SJSA1 (cell line): Measurements from ENCODE around the gene GPR142. TPM values are rescaled to one million over a fixed set of nuclear protein-coding genes. Genes with fewer than 3 reads are reported as not detected.
"Not testable (repeated sequence)": the region's sequence is repeated elsewhere in the genome, so short reads cannot be mapped to it uniquely, and the experiment has no call there.

ENCODE experiments used
- DNase-seq, 2 experiments: peaks; one replicate each; pipeline ENCODE4 v3.0.0-alpha.2; 2015 to 2020; ENCODE audit warnings: low spot score in 2 of 2, low read depth in 1 of 2
- H3K27ac ChIP-seq: fragments of 250-450 bp; sonication (Bioruptor Pico); 2 replicates; pipeline ENCODE4 v1.5.1; 2020; ENCODE audit warnings: mild to moderate bottlenecking, moderate library complexity
- H3K27me3 ChIP-seq: fragments of 250-450 bp; sonication (Bioruptor Pico); replicated peaks from 2 replicates; pipeline ENCODE4 v1.5.1; 2020; ENCODE audit warnings: mild to moderate bottlenecking, moderate library complexity
- H3K36me3 ChIP-seq: fragments of 250-450 bp; sonication (Bioruptor Pico); 2 replicates; pipeline ENCODE4 v1.5.1; 2020; ENCODE audit warnings: mild to moderate bottlenecking
- H3K4me1 ChIP-seq: fragments of 250-450 bp; sonication (Bioruptor Pico); replicated peaks from 2 replicates; pipeline ENCODE4 v1.6.1; 2021; ENCODE audit warnings: mild to moderate bottlenecking
- H3K4me3 ChIP-seq: fragments of 250-450 bp; sonication (Bioruptor Pico); 2 replicates; pipeline ENCODE4 v1.5.1; 2020; ENCODE audit warnings: mild to moderate bottlenecking
- H3K9me3 ChIP-seq: fragments of 250-450 bp; sonication (Bioruptor Pico); replicated peaks from 2 replicates; pipeline ENCODE4 v1.5.1; 2020; ENCODE audit warnings: mild to moderate bottlenecking
- total RNA-seq: library from RNA; depleted of rRNA; stranded (reverse); fragments of >200 nt; shearing (Covaris generic); gene quantifications from 2 replicates; pipeline ENCODE4 v1.2.3, GENCODE V29; 2014

Gene GPR142
- total RNA-seq, 1 experiment from 2014 or later = not detected

DNA sequence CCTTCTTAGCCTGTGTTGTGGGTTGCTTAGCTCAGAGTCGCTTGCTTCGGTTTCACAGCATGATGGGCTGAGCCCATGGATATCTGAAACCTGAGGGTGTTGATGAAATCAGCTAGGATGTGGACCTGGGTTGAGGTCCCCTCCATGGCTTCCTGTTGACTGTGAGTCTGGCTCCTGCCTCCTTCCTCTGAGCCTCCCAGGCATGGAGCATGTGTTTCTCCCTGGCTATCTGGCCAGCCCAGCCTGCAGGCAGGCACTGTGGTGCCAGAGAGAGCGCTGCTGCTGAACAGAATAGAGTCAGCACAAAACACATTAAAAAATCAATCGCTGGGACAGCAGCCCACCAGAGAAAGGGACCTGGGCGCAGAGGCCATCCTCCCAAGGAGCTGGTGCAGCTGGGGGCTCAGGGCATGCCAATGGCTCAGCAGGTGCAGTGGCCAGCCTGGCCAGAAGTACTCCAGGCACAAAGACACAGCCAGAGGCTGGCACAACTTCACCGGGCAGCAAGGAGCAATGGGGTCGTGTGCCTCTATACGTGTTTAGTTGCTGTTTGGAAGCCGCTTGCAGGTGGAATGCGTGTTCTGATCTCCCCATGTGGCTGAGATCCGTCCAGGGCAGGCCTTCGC lies 36.3 kb downstream of the GPR142 start:
- no peak for DNase-seq
- no peak overlapping the region for H3K4me3 ChIP-seq
- H3K4me1 ChIP-seq = peaks cover 21% of the 10 kb centered on the region
- no peaks in the 10 kb centered on the region for H3K36me3 ChIP-seq
- no peak overlapping the region for H3K27ac ChIP-seq
- 0 out of 2 replicates have a peak, but pooled peaks cover 5% of the 10 kb centered on the region for H3K27me3 ChIP-seq
- H3K9me3 ChIP-seq = no peaks in the 10 kb centered on the region

DNA sequence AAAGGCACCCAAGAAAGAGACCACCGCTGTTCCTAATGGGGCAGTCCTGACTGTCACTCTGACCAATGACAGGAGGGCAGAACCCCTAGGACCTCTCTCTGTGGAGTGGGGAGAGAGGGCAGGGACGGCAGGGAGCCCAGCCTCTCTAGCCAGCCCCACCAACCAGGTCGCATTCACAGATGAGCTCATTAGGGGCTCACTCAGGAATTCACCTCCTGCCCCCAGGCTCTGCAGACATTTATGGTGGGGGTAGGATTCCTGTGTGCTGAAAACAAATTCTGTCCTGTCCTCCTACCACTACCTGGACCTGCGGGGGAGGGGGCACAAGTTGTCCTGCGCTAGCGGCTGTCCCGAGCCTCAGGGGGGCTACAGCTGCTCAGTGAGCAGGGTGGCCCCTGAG lies 36.9 kb downstream of the GPR142 start:
- H3K36me3 ChIP-seq = no peaks in the 10 kb centered on the region
- H3K4me1 ChIP-seq = peaks cover 25% of the 10 kb centered on the region
- H3K27ac ChIP-seq = no peak overlapping the region
- H3K4me3 ChIP-seq = no peak overlapping the region
- no peak for DNase-seq
- no peaks in the 10 kb centered on the region for H3K9me3 ChIP-seq
- H3K27me3 ChIP-seq = 0 out of 2 replicates have a peak, but pooled peaks cover under 1% of the 10 kb centered on the region

DNA sequence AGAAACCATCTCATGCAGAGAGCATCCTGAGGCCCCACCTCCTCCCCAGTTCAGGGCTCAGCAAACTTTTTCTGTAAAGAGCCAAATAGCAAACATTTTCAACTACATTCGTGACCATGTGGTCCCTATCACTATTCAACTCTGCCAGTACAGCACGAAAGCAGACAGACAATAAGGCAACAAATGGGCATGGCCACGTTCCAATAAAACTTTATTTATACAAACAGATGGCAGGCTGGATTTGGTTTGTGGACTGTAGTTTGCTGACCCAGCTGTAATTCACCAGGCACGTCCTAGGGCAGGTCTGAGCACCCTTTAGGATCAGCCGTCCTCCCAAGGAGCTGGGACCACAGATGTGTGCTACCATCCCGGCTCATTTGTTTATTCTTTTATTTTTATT lies 37.5 kb downstream of the GPR142 start:
- H3K9me3 ChIP-seq = no peaks in the 10 kb centered on the region
- no peak overlapping the region for H3K27ac ChIP-seq
- DNase-seq = no peak
- H3K4me1 ChIP-seq = peaks cover 31% of the 10 kb centered on the region
- H3K27me3 ChIP-seq = no peaks in the 10 kb centered on the region
- H3K36me3 ChIP-seq = no peaks in the 10 kb centered on the region
- no peak overlapping the region for H3K4me3 ChIP-seq

DNA sequence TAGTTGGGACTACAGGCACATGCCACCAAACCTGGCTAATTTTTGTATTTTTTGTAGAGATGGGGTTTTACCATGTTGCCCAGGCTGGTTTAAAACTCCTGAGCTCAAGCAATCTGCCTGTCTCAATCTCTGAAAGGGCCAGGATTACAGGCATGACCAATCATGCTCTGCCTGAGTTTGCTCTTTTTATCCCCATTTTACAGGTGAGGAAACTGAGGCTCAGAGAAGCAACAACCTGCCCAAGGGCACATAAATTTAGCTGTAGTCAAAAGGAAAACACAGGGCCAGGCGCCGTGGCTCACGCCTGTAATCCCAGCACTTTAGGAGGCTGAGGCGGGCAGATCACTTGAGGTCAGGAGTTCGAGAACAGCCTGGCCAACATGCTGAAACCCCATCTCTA lies 38.0 kb downstream of the GPR142 start:
- H3K36me3 ChIP-seq, DNase-seq, H3K4me3 ChIP-seq, H3K27ac ChIP-seq, H3K9me3 ChIP-seq, H3K27me3 ChIP-seq: not testable (repeated sequence)
- H3K4me1 ChIP-seq = peaks cover 36% of the 10 kb centered on the region

DNA sequence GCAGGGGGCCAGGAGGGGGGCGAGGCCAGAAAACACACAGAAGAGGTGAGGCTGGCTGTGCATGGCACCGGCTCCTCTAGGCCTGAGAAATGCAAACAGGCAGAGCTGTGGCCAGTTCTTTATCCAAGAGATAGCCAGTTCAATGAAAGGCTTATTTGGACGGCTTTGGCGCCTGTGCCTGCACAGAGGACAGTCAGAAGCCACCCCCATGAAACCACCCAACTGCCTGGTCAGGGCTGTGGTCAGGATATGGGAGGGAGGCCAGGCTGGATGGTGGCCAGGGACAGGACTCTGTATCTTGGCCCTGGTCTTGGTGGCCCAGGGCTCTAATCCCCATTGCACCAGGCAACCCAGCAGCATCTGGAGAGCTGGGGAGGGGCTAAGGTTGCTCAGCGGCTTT lies 40.1 kb downstream of the GPR142 start:
- Histone ChIP-seq H3K4me1 (peaks cover 38% of the 10 kb centered on the region), H3K27me3 (no peaks in the 10 kb centered on the region), H3K27ac (no peak overlapping the region; the same call in none of the 2 replicates), H3K36me3 (no peaks in the 10 kb centered on the region), H3K4me3 (no peak overlapping the region), H3K9me3 (no peaks in the 10 kb centered on the region)
- peak; percentile 61 to 72 for DNase-seq

DNA sequence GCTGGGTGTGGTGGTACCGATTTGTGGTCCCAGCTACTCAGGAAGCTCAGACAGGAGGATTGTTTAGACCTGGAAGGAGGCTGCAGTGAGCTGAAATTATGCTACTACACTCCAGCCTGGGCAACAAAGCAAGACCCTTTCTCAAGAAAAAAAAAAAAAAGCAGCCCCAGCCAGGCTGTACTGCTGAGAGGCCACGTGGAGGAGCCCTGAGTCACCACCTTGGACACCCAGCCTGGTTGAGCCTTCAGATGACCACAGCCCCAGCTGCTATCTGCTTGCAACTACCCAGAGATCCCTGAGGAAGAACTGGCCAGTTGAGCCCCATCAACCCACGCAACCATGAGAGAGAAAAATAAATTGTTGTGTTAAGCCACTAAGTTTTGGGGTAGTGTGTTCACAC lies 41.0 kb downstream of the GPR142 start:
- DNase-seq = peak; percentile 83 to 91
- H3K36me3 ChIP-seq = no peaks in the 10 kb centered on the region
- no peaks in the 10 kb centered on the region for H3K27me3 ChIP-seq
- H3K9me3 ChIP-seq = no peaks in the 10 kb centered on the region
- peaks cover 38% of the 10 kb centered on the region for H3K4me1 ChIP-seq
- peak overlapping the region; percentile 64 for H3K27ac ChIP-seq
- H3K4me3 ChIP-seq = no peak overlapping the region

DNA sequence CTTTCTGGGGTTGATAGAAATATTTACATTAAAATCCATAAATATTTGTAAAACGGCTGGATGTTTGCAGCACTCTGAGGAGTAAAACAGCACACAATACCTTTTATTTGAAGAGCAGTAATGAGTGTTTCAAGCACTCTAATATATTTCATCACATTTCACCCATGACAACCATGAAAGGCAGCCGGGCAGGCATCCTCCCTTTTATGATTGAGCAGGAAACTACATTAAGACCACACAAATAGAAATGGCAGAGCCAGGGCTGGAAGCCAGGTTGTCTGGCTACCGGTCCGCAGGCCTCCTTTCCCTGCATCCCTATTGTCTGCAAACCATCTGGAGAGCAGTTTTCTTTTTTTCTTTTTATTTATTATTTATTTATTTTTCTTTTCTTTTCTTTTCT lies 41.5 kb downstream of the GPR142 start:
- H3K4me3 ChIP-seq = no peak overlapping the region
- no peaks in the 10 kb centered on the region for H3K9me3 ChIP-seq
- DNase-seq = peak in 1 of 2 experiments; percentile 90
- H3K27me3 ChIP-seq = no peaks in the 10 kb centered on the region
- no peaks in the 10 kb centered on the region for H3K36me3 ChIP-seq
- peaks cover 38% of the 10 kb centered on the region for H3K4me1 ChIP-seq
- peak overlapping the region; percentile 64 for H3K27ac ChIP-seq

DNA sequence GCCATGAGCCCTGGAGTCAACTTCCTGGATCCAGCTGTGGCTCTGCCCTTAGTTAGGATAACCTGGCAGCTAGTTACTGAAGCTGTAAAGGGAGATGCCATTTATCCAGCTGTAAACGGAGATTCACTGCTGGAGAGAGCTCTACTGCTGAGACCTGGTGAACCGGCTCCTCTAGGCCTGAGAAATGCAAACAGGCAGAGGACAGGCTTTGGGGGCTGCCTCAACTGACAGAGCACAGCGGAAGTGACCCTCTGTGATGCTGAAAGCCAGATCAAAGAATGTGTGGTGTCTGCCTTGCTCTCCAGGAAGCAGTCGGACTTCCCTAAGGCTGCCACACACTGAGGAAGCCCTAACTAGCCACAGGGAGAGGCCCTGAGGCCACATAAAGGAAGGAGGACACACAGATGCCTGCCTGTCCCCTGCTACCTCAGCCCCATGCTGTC lies 42.7 kb downstream of the GPR142 start:
- Histone ChIP-seq H3K9me3 (no peaks in the 10 kb centered on the region), H3K27ac (no peak overlapping the region), H3K4me3 (no peak overlapping the region), H3K36me3 (no peaks in the 10 kb centered on the region), H3K27me3 (no peaks in the 10 kb centered on the region), H3K4me1 (peaks cover 38% of the 10 kb centered on the region)
- no peak for DNase-seq

DNA sequence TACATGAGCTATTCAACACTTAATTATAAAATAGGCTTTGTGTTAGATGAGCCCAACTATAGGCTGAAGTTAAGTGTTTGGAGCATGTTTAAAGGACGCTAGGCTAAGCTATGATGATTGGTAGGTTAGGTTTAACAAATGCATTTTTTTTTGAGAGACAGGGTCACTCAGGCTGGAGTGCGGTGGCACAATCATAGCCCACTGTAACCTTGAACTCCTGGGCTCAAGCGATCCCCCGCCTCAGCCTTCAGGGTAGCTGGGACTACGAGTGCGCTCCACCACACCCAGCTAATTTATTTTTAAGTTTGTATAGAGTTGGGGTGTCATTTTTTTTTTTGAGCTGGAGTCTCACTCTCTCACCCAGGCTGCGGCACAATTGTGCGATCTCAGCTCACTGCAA lies 45.3 kb downstream of the GPR142 start:
- DNase-seq = no peak
- Histone ChIP-seq H3K27ac (no peak overlapping the region), H3K4me1 (peaks cover 36% of the 10 kb centered on the region), H3K27me3 (no peaks in the 10 kb centered on the region), H3K36me3 (no peaks in the 10 kb centered on the region), H3K9me3 (no peaks in the 10 kb centered on the region), H3K4me3 (no peak overlapping the region)

DNA sequence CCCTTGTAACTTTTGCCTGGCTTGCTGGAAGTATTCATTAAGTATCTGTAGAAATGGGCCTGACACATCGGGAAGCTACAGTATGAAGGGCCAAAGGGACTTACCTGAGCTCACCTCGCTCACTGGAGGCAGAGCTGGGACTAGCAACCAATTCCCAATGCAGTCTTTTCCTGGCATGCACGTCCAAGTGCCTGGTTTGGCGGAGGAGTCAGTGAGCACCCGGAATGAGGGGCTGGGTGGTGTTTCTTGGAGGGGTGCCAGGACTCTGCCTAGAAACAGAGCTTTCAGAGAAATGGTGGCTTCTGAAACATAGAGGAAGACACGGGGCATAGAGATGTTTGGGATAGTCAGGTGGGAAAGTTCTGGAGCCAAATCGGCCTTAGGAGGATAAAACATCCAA lies 46.2 kb downstream of the GPR142 start:
- Histone ChIP-seq H3K27me3 (no peaks in the 10 kb centered on the region), H3K27ac (no peak overlapping the region), H3K36me3 (no peaks in the 10 kb centered on the region), H3K4me1 (peaks cover 28% of the 10 kb centered on the region), H3K4me3 (no peak overlapping the region), H3K9me3 (no peaks in the 10 kb centered on the region)
- DNase-seq = no peak

DNA sequence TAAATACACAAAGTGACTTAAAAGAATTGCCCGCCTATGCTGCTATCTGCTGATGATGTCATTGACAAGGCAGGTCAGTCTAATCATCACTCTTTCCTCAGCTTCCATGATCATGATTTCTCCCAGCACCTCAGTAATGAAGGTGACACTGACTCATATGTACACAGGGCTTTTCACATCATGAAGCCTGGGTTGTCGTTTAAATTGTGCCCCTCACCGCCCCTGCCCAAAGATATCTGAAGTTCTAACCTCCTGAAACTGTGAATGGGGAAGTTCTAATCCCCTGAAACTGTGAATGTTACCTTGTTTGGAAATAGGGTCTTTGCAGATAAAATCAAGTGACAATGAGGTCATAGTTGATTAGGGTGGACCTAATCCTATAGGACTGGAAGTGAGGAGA lies 47.2 kb downstream of the GPR142 start:
- Histone ChIP-seq H3K27ac (no peak overlapping the region), H3K4me3 (no peak overlapping the region), H3K27me3 (no peaks in the 10 kb centered on the region), H3K36me3 (no peaks in the 10 kb centered on the region), H3K4me1 (peaks cover 21% of the 10 kb centered on the region), H3K9me3 (no peaks in the 10 kb centered on the region)
- DNase-seq = no peak

DNA sequence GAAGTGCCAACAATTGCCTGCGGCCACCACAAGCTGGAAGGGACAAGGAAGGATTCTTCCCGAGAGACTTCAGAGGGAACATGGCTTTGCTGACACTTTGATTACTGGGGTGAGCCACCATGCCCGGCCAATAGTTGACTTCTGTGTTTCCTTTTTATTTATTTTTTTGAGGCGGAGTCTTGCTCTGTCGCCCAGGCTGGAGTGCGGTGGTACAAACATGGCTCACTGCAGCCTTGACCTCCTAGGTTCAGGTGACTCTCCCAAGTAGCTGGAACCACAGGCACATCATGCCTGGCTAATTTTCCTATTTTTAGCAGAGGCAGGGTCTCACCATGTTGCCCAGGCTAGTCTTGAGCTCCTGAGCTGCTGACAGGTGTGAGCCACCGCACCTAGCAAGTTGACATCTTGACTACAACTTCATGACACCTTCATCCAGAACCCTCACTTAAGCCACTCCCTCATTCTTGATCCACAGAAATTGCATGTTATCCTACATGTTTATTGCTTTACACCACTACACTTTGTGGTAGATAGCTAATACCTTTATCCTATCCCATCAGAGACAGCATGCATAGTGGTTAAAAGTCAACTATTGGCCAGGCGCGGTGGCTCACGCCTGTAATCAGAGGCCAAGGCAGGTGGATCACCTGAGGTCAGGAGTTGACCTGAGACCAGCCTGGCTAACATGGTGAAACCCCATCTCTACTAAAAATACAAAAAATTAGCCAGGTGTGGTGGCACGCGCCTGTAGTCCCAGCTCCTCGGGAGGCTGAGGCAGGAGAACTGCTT lies 48.5 kb downstream of the GPR142 start:
- no peak for DNase-seq
- Histone ChIP-seq H3K4me1 (peaks cover 10% of the 10 kb centered on the region), H3K4me3 (no peak overlapping the region), H3K27me3 (no peaks in the 10 kb centered on the region), H3K27ac (no peak overlapping the region), H3K36me3 (no peaks in the 10 kb centered on the region), H3K9me3 (no peaks in the 10 kb centered on the region)

DNA sequence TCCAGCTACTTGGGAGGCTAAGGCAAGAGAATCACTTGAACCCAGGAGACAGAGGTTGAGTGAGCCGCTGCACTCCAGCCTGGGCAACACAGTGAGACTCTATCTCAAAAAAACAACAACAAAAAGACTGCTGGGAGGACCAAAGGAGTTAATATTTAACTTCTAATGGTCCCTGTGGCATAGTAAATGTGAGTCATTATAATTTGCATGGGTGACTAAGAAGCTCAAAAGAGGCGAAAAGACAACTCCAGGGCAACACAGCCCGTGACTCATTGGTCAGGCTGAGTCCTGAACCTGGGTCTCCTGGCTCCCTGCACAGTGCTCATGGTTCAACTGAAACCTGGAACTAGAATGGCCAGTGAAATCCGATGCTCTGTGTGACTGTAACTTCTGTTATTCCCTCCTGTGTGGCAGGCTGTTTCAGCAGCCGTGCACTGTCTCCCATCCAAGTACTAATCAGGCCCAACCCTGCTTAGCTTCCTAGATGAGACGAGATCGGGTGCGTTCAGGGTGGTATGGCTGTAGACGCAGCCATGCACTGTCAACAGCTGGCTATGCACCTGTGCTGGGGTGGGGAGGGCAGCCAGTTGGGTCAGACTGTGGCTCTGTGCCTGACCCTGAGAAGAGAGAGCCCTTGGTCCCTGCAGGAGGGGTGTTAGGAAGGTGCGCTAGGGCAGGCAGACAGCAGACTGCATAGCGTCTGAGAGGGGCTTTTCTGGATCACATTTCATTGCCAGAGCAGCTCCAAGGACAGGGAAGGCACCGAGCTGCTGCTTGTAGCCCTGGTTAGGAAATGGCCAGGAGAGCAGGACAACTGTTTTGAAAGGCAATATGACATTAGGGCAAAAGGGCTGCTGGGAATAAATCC lies 50.1 kb downstream of the GPR142 start:
- DNase-seq = peak in 1 of 2 experiments; percentile 47
- no peak overlapping the region for H3K4me3 ChIP-seq
- no peaks in the 10 kb centered on the region for H3K27me3 ChIP-seq
- no peaks in the 10 kb centered on the region for H3K36me3 ChIP-seq
- H3K27ac ChIP-seq = no peak overlapping the region
- no peaks in the 10 kb centered on the region for H3K9me3 ChIP-seq
- peaks cover 10% of the 10 kb centered on the region for H3K4me1 ChIP-seq
